HEK293 (cell line): Measurements from ENCODE around the gene SEC23B.

Experiments used
- ELK4 ChIP-seq: IDR thresholded peaks from 2 replicates; pipeline ENCODE4 v1.6.1; 2011; ENCODE audit warnings: mild to moderate bottlenecking, low read depth, low read length, borderline replicate concordance
- GLIS1 ChIP-seq: fragments of 450-650 bp; formaldehyde crosslinking; IDR thresholded peaks from 2 replicates; pipeline ENCODE4 v1.5.1; 2016; ENCODE audit warnings: missing biosample characterization, missing genetic modification characterization
- HOXD13 ChIP-seq: sonication (generic); formaldehyde crosslinking; IDR thresholded peaks from 2 replicates; pipeline ENCODE4 v1.8.0; 2022; ENCODE audit warnings: missing genetic modification reagents, borderline replicate concordance
- PRDM10 ChIP-seq: fragments of 450-650 bp; formaldehyde crosslinking; IDR thresholded peaks from 2 replicates; pipeline ENCODE4 v1.5.1; 2016; ENCODE audit warnings: missing biosample characterization, missing genetic modification characterization
- PRDM2 ChIP-seq: fragments of 450-650 bp; formaldehyde crosslinking; IDR thresholded peaks from 2 replicates; pipeline ENCODE4 v1.5.1; 2016; ENCODE audit warnings: missing biosample characterization, missing genetic modification characterization, borderline replicate concordance
- PRDM4 ChIP-seq: fragments of 450-650 bp; formaldehyde crosslinking; IDR thresholded peaks from 2 replicates; pipeline ENCODE4 v1.5.1; 2017; ENCODE audit warnings: missing biosample characterization, missing genetic modification characterization
- ZBTB1 ChIP-seq: fragments of 450-650 bp; formaldehyde crosslinking; IDR thresholded peaks from 2 replicates; pipeline ENCODE4 v1.5.1; 2016; ENCODE audit warnings: missing biosample characterization, missing genetic modification characterization
- ZBTB44 ChIP-seq: fragments of 450-650 bp; IDR thresholded peaks from 2 replicates; pipeline ENCODE4 v1.5.1; 2018; ENCODE audit warnings: missing biosample characterization, mild to moderate bottlenecking, missing genetic modification characterization
- ZBTB48 ChIP-seq: fragments of 450-650 bp; formaldehyde crosslinking; IDR thresholded peaks from 2 replicates; pipeline ENCODE4 v1.5.1; 2016; ENCODE audit warnings: missing biosample characterization, missing genetic modification characterization
- ZEB2 ChIP-seq: fragments of 450-650 bp; formaldehyde crosslinking; IDR thresholded peaks from 2 replicates; pipeline ENCODE4 v1.5.1; 2016; ENCODE audit warnings: missing biosample characterization, missing genetic modification characterization
- ZFP37 ChIP-seq: fragments of 450-650 bp; formaldehyde crosslinking; IDR thresholded peaks from 2 replicates; pipeline ENCODE4 v1.5.1; 2016; ENCODE audit warnings: missing biosample characterization, missing genetic modification characterization
- ZNF18 ChIP-seq: fragments of 450-650 bp; formaldehyde crosslinking; IDR thresholded peaks from 2 replicates; pipeline ENCODE4 v1.5.1; 2016; ENCODE audit warnings: missing biosample characterization, missing genetic modification characterization
- ZNF248 ChIP-seq: fragments of 450-650 bp; formaldehyde crosslinking; IDR thresholded peaks from 2 replicates; pipeline ENCODE4 v1.5.1; 2017; ENCODE audit warnings: missing biosample characterization, missing genetic modification characterization
- ZNF311 ChIP-seq: fragments of 450-650 bp; formaldehyde crosslinking; IDR thresholded peaks from 2 replicates; pipeline ENCODE4 v1.5.1; 2017; ENCODE audit warnings: missing biosample characterization, missing genetic modification characterization, borderline replicate concordance
- ZNF335 ChIP-seq: fragments of 450-650 bp; formaldehyde crosslinking; conservative IDR thresholded peaks from 2 replicates; pipeline ENCODE4 v1.5.1; 2016; ENCODE audit warnings: missing biosample characterization, missing genetic modification characterization
- ZNF548 ChIP-seq: fragments of 450-650 bp; formaldehyde crosslinking; IDR thresholded peaks from 2 replicates; pipeline ENCODE4 v1.5.1; 2016; ENCODE audit warnings: missing biosample characterization, missing genetic modification characterization
- ZNF610 ChIP-seq: fragments of 450-650 bp; formaldehyde crosslinking; IDR thresholded peaks from 2 replicates; pipeline ENCODE4 v1.5.1; 2016; ENCODE audit warnings: missing biosample characterization, missing genetic modification characterization, borderline replicate concordance
- ZNF626 ChIP-seq: fragments of 450-650 bp; sonication (Bioruptor Pico); formaldehyde crosslinking; IDR thresholded peaks from 2 replicates; pipeline ENCODE4 v1.5.1; 2018; ENCODE audit warnings: missing biosample characterization, missing genetic modification characterization, inconsistent platforms
- ZNF76 ChIP-seq: fragments of 450-650 bp; formaldehyde crosslinking; IDR thresholded peaks from 2 replicates; pipeline ENCODE4; 2016; ENCODE audit warnings: low read depth, missing biosample characterization, missing genetic modification characterization, borderline replicate concordance
- ZNF791 ChIP-seq: fragments of 450-650 bp; formaldehyde crosslinking; IDR thresholded peaks from 2 replicates; pipeline ENCODE4 v1.5.1; 2016; ENCODE audit warnings: missing biosample characterization, missing genetic modification characterization

Gene SEC23B

GRCh38 chr20:18566892-18567738 is 59.4 kb downstream of the SEC23B start, which contains the start of gene SMIM26 (continued):
- TF ChIP-seq ZNF610 (peak; percentile 65; the same call in 1 of the 2 replicates), ELK4 (peak; percentile 66; the same call in 1 of the 2 replicates), PRDM10 (tag by site-specific recombination) (peak; percentile 84), PRDM2 (tag by site-specific recombination) (no peak), ZNF335 (tag by site-specific recombination) (peak; percentile 87), ZNF548 (tag by site-specific recombination) (no peak), ZFP37 (tag by site-specific recombination) (peak; percentile 80; the same call in 1 of the 2 replicates), ZBTB1 (tag by site-specific recombination) (no peak), ZNF248 (tag by site-specific recombination) (no peak), ZEB2 (tag by site-specific recombination) (peak; percentile 92), ZNF18 (no peak), ZBTB48 (tag by site-specific recombination) (peak; percentile 83), GLIS1 (peak; percentile 12; the same call in 1 of the 2 replicates), ZNF626 (tag by site-specific recombination) (no peak), HOXD13 (CRISPR knock-in tag) (no peak), PRDM4 (tag by site-specific recombination) (peak; percentile 72), ZNF791 (no peak), ZNF311 (tag by site-specific recombination) (no peak), ZNF76 (peak; percentile 90), ZBTB44 (no peak)
